HTR-8/SVneo (cell line): ENCODE measurements around the gene ESCO1.
"Not testable (repeated sequence)": the region's sequence is repeated elsewhere in the genome, so short reads cannot be mapped to it uniquely, and the experiment has no call there.

Source experiments
- DNase-seq: peaks from one replicate; pipeline ENCODE4 v3.0.0; 2011; ENCODE audit warnings: low spot score, mixed read lengths; ENCODE audit not compliant: insufficient read length
- FAIRE-seq: peaks from 2 replicates; lab custom pipeline; 2011; peaks lifted over from hg19 to GRCh38; lab: Jason Lieb, UNC

ESCO1 gene

DNA sequence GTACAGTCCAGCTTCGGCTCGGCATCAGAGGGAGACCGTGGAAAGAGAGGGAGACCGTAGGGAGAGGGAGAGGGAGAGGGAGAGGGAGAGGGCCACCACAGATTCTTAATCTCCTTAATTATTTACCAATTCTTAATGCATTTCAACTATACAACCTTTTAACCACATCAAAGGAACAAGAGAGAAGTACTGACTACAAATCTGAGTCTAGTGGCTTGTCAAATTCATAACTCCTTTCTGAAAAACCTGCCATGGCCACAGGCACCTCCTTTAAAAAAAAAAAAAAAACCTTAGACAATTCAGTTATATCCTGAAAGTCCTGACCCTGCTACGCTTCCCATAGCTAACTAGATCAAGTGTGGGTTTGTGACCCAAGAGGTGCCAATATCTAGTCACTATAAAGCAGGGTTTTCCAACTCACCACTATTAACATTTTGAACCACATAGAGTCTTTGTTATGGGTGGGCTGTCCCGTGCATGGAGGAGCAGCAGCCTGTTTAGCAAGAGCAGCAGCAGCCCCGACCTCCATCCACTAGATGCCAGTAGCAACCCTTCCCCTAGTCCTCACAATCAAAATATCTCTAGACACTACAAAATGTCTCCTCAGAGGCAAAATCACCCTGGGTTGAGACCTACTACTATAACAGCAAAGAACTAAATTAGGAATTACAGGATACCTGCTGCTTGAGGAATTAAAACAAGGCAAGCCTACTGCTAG, 6.8 kb downstream of the ESCO1 start:
- peak; percentile 4 for FAIRE-seq
- DNase-seq, result no peak

DNA sequence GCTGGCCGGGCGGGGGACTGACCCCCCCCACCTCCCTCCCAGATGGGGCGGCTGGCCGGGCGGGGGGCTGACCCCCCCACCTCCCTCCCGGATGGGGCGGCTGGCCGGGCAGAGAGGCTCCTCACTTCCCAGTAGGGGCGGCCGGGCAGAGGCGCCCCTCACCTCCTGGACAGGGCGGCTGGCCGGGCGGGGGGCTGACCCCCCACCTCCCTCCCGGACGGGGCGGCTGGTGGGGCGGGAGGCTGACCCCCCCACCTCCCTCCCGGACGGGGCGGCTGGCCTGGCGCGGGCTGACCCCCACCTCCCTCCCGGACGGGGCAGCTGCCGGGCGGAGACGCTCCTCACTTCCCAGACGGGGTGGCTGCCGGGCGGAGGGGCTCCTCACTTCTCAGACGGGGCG, 8.1 kb downstream of the ESCO1 start:
- FAIRE-seq, result not testable (repeated sequence)

DNA sequence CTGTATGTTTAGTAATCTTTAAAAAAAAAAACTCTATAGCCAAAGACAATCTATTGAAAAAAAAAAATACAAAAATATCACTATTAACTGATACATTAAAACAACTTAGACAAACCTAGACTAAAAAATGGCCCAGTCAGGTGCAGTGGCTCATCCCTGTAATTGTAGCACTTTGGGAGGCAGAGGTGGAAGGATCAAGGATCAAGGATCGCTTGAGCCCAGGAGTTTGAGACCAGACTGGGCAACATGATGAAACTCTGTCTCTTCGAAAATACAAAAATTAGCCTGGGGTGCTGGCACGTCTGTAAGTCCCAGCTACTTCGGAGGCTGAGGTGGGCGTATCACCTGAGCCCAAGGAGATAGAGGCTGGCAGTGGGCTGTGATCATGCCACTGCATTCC, 16.1 kb downstream of the ESCO1 start:
- FAIRE-seq (no peak), DNase-seq (no peak)

More for the DNA sequence above, 8.1 kb downstream of the ESCO1 start:
- not testable (repeated sequence) for DNase-seq

DNA sequence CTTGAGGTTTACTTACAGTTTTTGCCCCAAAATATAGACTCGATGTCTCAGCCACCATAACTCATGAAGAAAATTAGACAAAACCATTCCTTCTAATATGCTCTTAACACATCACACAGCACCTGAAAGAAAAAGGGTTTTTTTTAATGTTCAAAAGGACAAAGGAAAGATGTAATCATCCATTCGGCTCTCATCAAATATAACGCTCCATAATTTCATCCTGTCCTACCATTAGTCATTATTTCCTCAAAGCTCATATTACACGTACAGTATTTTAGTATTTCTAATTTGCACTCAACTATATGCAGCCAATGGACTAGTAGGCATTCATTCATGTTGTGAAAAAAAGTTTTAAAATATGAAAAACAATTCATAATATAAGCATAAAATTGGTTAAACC, 24.8 kb downstream of the ESCO1 start:
- DNase-seq, result no peak
- FAIRE-seq, result no peak

DNA sequence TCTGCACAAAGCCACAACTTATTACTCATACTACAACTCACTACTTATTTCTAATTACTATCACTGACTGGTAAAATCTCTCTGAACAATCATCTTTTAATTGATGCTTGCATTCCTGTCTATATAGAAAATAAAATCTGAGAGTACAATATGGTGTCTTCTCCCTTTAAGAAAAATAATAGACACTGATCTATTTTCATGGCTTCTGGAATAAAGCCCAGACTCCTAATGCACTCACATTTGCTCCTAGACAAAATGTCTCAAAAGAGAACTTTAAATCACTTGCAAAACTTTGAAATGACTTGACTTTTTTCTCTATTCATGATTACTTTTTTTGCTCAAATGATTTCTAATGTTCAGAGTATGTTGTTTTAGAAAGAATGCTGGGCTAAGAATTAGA, 28.7 kb downstream of the ESCO1 start:
- DNase-seq, result no peak
- FAIRE-seq, result no peak

DNA sequence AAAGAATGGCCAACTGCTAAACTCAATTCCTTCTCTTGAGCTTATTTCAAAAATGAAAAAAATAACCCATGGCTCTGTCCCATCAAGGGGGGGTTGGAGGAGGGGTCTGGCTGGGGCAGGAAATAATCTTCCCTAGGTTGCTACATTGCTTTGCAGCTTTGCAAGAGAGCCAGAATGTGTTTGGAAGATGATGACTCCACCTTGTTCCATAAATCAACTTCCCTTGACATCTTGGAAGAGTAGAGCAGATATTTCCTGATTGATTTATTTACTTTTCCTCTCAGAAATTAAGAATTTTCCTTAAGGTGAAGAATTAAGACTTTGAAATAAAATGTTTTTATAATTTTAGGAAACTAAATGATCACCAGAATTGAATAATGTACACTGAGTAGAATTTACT, 41.3 kb downstream of the ESCO1 start:
- no peak for DNase-seq
- no peak for FAIRE-seq

DNA sequence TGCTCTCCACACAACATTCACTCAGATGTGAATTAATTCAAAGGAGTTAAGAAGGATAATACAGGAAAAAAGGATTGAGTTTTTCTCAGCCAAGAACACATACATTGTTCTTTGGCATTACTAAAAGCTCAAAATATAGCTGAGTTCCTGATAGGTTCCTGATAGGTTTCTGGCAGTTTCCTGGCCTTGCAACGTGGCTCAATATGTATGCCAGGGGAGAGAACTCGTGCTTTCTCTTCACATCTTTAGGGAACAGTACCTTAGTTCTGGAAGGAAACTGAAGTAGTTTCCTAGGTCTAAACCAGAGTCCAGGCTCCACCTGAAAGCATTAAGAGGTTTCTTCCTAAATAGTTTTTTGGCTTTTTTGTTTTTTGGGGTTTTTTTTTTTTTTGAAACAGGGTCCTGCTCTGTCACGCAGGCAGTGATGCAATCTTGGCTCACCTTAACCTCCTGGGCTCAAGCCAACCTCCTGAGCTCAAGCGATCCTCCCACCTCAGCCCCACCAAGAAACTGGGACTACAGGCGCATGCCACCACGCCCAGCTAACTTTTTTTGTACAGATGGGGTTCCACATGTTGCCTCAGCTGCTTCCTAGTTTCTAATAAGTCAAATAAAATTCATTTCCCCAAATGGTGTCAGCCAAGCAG, 42.8 kb downstream of the ESCO1 start:
- DNase-seq (no peak), FAIRE-seq (no peak)

DNA sequence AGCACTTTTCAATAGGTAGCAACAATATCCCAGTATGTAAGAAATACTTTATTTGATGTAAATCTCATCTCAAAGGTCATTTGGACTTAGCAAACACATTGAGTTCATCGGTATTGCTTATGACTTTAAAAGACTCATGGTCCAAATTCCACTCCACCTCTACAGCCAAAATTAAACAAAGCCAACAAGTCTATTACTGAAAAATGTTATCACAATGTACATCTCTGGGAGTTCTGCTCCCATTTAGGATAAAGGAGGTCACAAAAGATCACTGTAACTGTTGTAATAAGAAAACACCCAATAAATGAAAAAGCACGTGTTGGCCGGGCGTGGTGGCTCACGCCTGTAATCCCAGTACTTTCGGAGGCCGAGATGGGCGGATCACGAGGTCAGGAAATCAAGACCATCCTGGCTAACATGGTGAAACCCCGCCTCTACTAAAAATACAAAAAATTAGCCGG, 50.0 kb downstream of the ESCO1 start:
- no peak for FAIRE-seq

DNA sequence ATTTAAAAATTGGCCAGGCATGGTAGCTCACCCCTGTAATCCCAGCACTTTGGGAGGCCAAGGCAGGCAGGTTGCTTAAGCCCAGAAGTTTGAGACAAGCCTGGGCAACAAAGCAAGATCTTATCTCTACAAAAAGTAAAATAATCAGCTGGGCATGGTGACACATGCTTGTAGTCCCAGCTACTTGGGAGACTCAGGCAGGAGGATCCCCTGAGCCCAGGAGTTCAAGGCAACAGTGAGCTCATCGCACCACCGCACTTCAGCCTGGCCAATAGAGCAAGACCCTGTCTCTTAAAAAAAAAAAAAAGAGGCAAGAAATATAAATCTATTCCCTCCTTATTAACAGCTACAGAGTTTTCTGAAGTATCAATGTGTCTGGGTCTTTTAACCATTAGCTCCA, 51.9 kb downstream of the ESCO1 start:
- FAIRE-seq (no peak), DNase-seq (no peak)

More for the DNA sequence above, 50.0 kb downstream of the ESCO1 start:
- DNase-seq, result no peak

DNA sequence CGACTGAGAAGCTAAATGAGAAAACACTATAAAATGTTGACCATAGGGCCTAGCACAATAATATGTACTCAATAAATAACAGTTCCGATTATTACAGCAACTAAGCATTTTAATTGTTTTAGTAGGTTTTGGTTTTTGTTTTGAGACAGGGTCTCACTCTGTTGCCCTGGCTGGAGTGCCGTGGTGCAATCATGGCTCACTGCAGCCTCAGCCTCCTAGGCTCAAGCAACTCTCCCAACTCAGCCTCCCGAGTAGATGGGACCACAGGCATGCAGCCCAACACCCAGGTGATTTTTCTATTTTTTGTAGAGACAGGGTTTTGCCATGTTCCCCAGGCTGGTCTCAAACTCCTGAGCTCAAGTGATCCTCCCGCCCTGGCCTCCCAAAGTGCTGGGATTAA, 54.1 kb downstream of the ESCO1 start:
- FAIRE-seq (no peak), DNase-seq (no peak)

DNA sequence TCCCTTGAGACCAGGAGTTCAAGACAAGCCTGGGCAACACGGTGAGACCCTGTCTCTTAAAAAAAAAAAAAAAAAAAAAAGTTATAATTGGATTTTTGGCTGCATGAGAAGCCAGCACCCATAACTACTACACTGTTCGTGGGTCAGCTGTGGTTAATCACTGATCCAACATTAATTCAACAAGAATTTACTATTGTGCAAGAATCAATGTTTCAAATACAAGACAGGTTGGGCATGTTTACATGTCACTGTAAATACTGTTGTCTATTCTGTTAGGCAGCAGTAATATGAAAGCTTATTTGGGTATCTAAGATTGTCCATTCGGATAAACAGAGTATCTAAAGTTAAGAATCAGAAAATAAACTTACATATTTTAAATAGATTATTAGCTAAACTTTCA, 62.3 kb downstream of the ESCO1 start:
- FAIRE-seq (no peak), DNase-seq (no peak)

DNA sequence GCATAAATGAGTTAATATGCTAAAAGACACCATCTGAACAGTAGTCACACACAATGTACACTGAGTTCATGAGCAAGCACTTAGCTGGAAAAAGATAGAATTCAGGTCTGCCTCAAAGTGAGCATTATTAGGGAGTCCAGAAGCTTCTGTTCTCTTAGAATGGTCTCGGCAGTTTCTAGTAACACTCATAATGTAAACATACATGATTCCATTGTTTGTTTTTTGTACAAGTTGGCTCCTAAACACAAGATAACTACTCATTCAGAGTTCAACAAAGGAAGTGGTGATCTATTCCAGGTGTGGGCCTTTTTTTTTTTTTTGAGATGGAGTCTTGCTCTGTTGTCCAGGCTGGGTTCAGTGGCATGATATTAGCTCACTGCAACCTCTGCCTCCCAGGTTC, 66.2 kb downstream of the ESCO1 start:
- DNase-seq (no peak), FAIRE-seq (no peak)

DNA sequence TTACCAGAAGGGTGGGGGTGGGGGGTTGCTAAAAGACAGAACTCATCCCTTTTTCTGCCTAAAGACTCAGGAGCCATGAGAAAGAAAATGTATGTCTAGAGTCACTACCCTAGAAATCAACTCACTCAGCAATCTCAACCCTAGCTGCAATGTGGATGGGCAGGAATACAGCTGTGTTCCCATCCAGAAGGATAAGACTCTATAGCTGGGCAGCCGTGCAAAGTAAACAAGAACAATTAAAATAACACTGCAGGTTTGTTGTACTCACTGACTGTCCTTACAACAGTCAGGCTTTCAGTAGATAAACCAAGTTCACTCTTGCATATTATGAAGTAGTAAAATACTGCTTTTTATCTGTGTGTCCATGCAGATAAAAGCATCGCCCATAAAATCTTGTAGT, 74.0 kb downstream of the ESCO1 start:
- FAIRE-seq (no peak), DNase-seq (no peak)

DNA sequence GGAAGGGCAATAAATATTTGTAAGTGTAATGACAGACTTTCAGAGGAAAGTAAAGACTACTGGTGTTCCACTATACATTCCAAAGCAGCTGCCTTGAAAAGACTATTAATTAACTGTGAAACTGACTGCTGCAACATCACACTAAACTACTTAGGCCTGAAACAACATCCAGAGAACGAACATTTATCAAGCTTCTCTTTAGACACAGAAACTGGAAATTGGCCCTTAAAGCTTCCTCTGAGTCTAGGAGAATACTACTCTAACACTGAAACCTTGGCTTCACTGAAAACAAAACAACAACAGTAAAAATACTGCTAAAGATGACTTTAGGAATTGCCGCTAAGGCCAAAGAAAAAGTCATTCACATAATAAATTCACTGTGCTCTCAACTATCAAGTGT, 74.6 kb downstream of the ESCO1 start:
- DNase-seq, result no peak
- no peak for FAIRE-seq

DNA sequence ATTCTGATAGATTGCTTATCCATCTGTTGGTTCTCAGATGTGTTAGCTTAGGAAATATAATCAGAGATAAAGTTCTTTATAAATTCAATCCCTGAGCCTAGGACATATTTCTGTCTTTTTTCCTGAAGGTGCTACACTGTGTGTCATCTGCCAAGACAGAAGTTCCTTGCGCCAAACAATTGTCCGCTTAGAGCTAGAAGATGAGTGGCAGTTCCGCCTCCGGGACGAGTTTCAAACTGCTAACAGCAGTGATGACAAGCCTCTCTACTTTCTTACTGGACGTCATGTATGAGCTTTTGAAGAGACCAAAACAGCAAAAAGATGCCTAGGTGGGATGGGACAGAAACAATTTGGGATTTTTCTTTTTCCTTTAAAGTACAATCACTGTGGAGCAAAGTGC, 78.0 kb downstream of the ESCO1 start:
- no peak for FAIRE-seq
- no peak for DNase-seq

DNA sequence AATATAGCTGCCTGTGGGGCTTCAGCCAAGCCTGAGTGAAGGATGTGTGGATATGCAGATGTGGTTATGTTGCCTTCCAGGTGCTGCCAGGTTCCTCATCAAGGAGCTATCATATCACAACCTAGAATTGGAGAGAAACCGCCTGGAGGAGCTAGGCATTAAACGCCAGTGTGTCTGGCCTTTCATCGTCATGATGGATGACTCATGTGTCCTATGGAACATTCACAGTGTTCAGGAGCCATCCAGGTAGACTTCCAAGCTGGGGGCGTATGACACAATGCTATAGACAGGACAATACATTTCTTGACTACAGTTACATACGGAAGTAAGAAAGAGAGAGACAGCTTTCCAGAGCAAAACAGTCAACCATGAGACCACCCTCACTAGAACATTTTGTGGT, 86.8 kb downstream of the ESCO1 start:
- DNase-seq (no peak), FAIRE-seq (no peak)

DNA sequence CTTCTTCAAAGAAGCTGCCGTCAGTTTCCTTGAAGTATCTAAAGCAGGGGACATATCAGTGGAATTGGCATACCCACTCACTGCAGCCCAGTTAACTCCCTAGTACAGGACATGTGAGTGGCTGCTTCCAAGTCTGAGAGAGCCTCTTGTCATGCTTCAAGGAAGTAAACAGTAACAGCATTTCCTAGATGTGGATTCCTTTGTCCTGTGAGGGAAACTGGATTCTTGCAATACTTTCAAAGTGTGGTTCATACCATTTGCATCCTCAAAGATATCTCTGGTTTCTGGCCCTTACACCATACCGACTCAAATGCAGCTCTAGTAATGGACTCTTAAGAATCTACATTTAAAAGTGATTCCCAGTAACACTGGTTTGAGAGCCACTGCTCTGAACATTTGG, 87.2 kb downstream of the ESCO1 start:
- FAIRE-seq (no peak), DNase-seq (no peak)

DNA sequence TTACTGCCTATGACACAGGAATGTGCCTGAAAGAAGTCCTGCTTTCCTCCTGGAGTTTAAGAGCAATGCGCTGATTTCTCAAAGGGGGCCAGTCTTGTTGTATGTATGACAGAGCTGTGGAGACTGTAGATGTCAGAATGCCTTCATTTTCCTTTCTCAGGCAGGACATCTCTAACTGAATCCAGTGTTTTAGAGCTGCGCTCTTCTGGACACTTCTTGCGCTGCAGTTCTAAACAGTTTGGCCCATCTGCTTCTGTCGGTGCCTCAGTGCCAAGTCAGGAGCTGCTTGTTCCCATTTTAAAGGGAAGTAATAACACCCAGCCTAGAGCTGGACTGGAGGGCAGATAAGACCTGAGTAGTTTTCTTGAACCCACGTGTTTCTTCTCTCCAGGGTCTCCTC, 91.4 kb downstream of the ESCO1 start:
- FAIRE-seq, result no peak
- no peak for DNase-seq

DNA sequence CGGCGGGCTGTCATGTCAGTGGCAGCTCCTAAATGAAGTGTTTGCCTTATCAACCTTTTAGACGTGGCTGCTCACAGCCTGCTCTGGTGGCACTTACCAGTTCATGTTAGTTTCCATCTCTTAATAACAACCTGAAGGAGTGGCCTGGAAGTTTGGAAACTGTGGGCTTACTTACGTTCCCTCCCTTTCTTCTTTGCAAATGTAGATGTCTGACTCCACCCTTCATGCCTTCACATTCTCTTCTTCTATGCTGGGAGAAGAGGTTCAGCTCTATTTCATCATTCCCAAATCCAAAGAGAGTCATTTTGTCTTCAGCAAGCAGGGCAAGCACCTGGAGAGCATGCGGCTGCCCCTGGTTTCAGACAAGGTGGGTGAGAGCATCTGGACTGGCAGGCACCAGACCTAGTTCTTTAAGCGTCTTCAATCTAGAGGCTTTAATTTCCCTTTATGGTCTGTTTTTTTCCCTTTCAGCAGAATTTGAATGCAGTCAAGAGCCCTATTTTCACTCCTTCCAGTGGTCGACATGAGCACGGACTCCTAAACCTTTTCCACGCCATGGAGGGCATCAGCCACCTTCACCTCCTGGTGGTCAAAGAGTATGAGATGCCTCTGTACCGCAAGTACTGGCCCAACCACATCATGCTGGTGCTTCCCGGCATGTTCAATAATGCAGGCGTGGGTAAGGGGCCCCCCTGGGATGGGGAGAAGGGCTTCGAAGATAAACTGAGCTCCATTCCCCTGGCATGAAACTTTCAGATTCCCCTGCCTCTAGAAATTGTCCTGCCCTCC, 92.4 kb downstream of the ESCO1 start:
- DNase-seq (no peak), FAIRE-seq (no peak)

DNA sequence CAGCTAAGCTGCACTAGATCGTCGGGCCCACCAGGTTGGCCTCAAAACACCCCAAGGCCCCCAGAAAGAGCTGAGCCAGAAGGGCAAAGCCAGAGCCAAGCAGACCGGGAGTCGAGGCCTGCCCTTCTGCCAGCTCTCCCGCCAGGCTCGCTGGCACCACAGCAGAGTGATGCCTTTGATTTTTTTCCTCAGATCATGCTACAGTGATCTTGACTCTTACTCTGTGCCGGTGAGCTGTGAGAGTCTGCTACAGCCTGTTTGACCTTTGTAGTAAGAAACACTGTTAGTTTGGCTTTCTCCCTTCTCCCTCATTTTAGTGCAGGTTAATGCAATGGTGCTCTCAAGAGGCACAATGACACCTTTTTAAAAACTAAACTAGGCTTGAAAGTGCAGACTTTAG, 97.8 kb downstream of the ESCO1 start:
- DNase-seq (no peak), FAIRE-seq (no peak)

DNA sequence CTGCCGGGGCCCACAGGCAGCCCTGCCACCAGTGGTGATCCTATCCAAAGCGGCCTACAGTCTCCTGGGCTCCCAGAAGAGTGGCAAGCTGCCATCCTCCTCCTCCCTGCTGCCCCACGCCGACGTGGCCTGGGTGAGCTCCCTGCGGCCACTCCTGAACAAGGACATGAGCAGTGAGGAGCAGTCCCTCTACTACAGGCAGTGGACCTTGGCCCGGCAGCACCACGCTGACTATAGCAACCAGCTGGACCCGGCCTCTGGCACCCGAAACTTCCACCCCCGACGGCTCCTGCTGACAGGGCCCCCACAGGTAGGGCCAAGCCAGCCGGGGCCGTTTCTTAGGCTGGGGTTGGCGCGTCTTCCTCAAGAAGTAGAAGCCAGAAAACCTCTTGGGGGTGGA, 100.5 kb downstream of the ESCO1 start:
- DNase-seq (no peak), FAIRE-seq (no peak)
